Lower lobe of right lung (tissue), 2 donors: ENCODE results near the gene GLE1. TPM values are rescaled to one million over a fixed set of nuclear protein-coding genes. Genes with fewer than 3 reads are reported as not detected.

ENCODE experiments used
- ATAC-seq, 2 donors: fragments of 200-7000 bp; cut with Tn5 transposase; one replicate each; pipeline ENCODE4 v1.9.1; 2020 to 2022; ENCODE audit warnings: mild to moderate bottlenecking in 2 of 2, moderate library complexity in 2 of 2
- DNase-seq: peaks from one replicate; pipeline ENCODE4 v3.0.0-alpha.2; 2020
- H3K27ac ChIP-seq: fragments of 200-600 bp; one replicate; pipeline ENCODE4 v1.8.0; 2022
- H3K27me3 ChIP-seq: fragments of 200-600 bp; one replicate; pipeline ENCODE4 v1.8.0; 2022; ENCODE audit warnings: low read depth
- H3K36me3 ChIP-seq: fragments of 200-600 bp; one replicate; pipeline ENCODE4 v1.8.0; 2022; ENCODE audit warnings: mild to moderate bottlenecking
- H3K4me1 ChIP-seq: fragments of 200-600 bp; one replicate; pipeline ENCODE4 v1.8.0; 2022
- H3K4me3 ChIP-seq: fragments of 200-600 bp; one replicate; pipeline ENCODE4 v1.8.0; 2022; ENCODE audit warnings: mild to moderate bottlenecking
- H3K9me3 ChIP-seq: fragments of 200-600 bp; one replicate; pipeline ENCODE4 v1.8.0; 2022
- CTCF ChIP-seq: fragments of 200-600 bp; IDR thresholded peaks from one replicate; pipeline ENCODE4 v1.8.0; 2022; ENCODE audit warnings: antibody characterized with exemption, mild to moderate bottlenecking
- intact Hi-C: fragments of 100-400 bp; cut with DNase I; formaldehyde crosslinking; loops from one replicate; pipeline ENCODE4 v1.11.0; 2022
- total RNA-seq: library from RNA; stranded (reverse); fragmentation: NEBNext Ultra II Directional; extraction: Animal tissue kit (Norgen Biotek cat#: 25700); gene quantifications from one replicate; pipeline ENCODE4 v1.2.1, GENCODE V29; 2021
- donor health status: DM: no; HTN: yes; CAD: no; lungs with severe emphysema.

The GLE1 gene
- total RNA-seq, 1 donor from 2014 or later, result 24.5 TPM

DNA sequence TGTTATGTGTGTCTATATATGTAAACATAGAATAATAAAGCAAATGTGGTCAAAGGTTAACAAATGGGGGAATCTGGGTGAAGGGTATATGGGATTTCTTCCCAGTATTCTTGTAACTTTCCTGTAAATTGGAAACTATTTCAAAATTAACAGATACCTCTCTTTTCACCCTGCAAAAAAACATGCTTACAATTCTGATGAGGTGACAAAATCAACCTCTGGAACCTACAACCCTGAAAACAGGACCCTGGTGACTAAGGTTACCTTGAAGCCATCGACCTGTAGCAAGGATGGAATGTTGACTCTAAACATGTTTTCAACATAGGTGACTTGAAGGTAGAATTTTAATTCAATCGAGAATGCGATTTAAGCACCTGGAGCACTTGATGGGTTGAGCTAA lies 42.0 kb downstream of the GLE1 start:
- Histone ChIP-seq H3K9me3 (no peaks in the 10 kb centered on the region), H3K4me1 (peaks cover 20% of the 10 kb centered on the region), H3K27ac (no peak overlapping the region), H3K4me3 (no peak overlapping the region), H3K36me3 (peaks cover 22% of the 10 kb centered on the region), H3K27me3 (no peaks in the 10 kb centered on the region)
- intact Hi-C loops, result no loop called here
- no peak for TF ChIP-seq CTCF
- ATAC-seq (no peak), DNase-seq (no peak)

- H3K9me3 ChIP-seq, result no peaks in the 10 kb centered on the region
- intact Hi-C loops, result no loop called here
- H3K27ac ChIP-seq, result no peak overlapping the region
- no peaks in the 10 kb centered on the region for H3K27me3 ChIP-seq
- H3K4me3 ChIP-seq, result no peak overlapping the region
- DNase-seq, result no peak
- H3K36me3 ChIP-seq, result no peaks in the 10 kb centered on the region
- no peak for TF ChIP-seq CTCF
- no peak for ATAC-seq
- H3K4me1 ChIP-seq, result peaks cover 30% of the 10 kb centered on the region
These were observed 44.4 kb downstream of the GLE1 start for GRCh38 chr9:128548876-128549275.

DNA sequence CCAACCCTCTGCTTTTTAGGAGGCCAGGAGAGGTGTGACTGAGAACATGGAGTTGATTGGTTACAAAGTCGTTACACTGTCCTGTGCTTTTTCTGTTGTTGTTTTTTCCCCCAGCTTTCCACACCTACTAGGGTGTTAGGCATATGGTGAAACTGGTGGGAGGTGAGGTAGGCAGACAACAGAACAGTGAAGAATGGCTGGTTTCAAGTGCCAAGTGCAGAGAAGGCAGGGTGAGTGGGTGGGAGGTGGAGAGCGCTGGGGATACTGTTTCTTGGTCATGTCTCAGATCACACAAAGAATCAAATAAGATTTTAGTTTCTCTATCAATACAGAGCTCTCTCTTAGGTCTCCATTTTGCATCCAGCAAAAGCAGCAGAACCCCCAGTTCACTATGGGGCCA lies 45.7 kb downstream of the GLE1 start:
- intact Hi-C loops, result no loop called here
- Histone ChIP-seq H3K9me3 (no peaks in the 10 kb centered on the region), H3K27ac (peak overlapping the region; percentile 90), H3K4me1 (peaks cover 43% of the 10 kb centered on the region), H3K4me3 (no peak overlapping the region), H3K36me3 (no peaks in the 10 kb centered on the region), H3K27me3 (no peaks in the 10 kb centered on the region)
- ATAC-seq (no peak), DNase-seq (no peak)
- no peak for TF ChIP-seq CTCF

GRCh38 chr9:128550770-128551656 lies 46.5 kb downstream of the GLE1 start:
- DNase-seq, result no peak
- TF ChIP-seq CTCF, result no peak
- H3K36me3 ChIP-seq, result no peaks in the 10 kb centered on the region
- no peaks in the 10 kb centered on the region for H3K9me3 ChIP-seq
- peak overlapping the region; percentile 90 for H3K27ac ChIP-seq
- ATAC-seq, result no peak
- H3K4me1 ChIP-seq, result peaks cover 51% of the 10 kb centered on the region
- peak overlapping the region; percentile 99 for H3K4me3 ChIP-seq
- H3K27me3 ChIP-seq, result no peaks in the 10 kb centered on the region
- intact Hi-C loops, result no loop called here

DNA sequence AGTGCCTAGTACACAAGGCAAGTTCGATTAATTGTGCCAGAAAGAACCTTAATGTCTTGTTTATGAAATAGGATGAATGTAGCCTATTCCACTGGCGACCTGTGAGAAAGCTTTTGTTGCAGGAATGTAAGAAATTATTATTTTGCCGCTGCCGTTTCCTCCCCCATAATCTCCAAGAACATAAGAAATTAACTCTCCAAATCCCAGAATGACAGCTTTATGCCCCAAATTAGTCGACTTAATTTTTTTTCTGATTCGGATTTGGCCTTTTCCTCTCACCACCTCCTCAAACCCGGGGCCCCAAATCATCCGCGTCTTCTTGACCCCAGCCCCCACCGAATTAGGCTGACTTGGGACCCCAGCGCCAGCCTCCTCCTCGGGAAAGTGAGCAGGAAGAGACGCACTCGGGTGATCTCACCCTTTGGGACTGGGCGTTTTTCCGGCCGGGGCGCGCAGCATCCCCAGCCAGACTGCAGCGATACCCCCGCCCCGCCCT lies 47.2 kb downstream of the GLE1 start:
- Histone ChIP-seq H3K27me3 (no peaks in the 10 kb centered on the region), H3K36me3 (no peaks in the 10 kb centered on the region), H3K4me3 (peak overlapping the region; percentile 99), H3K4me1 (peaks cover 58% of the 10 kb centered on the region), H3K9me3 (no peaks in the 10 kb centered on the region), H3K27ac (peak overlapping the region; percentile 90)
- DNase-seq, result no peak
- TF ChIP-seq CTCF, result no peak
- ATAC-seq, result no peak
- intact Hi-C loops, result no loop called here
